ENCODE data around the gene TSPAN9. TPM values are rescaled to one million over a fixed set of nuclear protein-coding genes. Genes with fewer than 3 reads are reported as not detected.

TSPAN9 gene
- total RNA-seq (2011; cell fraction: chromatin; rRNA removed; ENCODE audit: low replicate concordance) = 6.5 and 12.5 TPM in 2 replicates
- total RNA-seq (2011; cell fraction: nucleolus; rRNA removed) = 3.6 and 4.2 TPM in 2 replicates
- 8.4 and 8.6 TPM in 2 replicates for total RNA-seq (2011; cell fraction: nucleoplasm; rRNA removed)
- total RNA-seq (2014; rRNA removed) = 0.23 and 0.65 TPM in 2 replicates
- 0.19 and 0.55 TPM in 2 replicates for total RNA-seq (2014; rRNA removed; fragmentation: Illumina TruSeq; extraction: Trizol)
- total RNA-seq (2015; rRNA removed; fragmentation: Illumina TruSeq; extraction: Trizol) = 0.26 and 0.33 TPM in 2 replicates
- total RNA-seq (2021) = 0.60 and 0.94 TPM in 2 replicates
- 1.4 and 2.1 TPM in 2 replicates for polyA plus RNA-seq (2011; rRNA removed)
- 1.2 and 1.7 TPM in 2 replicates for polyA plus RNA-seq (2011; cell fraction: cytosol; rRNA removed)
- 2.7 and 3.5 TPM in 2 replicates for polyA plus RNA-seq (2011; cell fraction: nucleus; rRNA removed)
- 0.90 and 2.6 TPM in 2 replicates for polyA plus RNA-seq (2012)
- 0.47 and 0.76 TPM in 2 replicates for polyA plus RNA-seq (2014; fragmentation: Illumina TruSeq; extraction: Trizol)
- not detected for polyA plus RNA-seq (2014; fragmentation: Nextera tagmentation; extraction: Ambion mirVana)
- polyA plus RNA-seq (2014; rRNA removed) = 0.58 and 0.60 TPM in 2 replicates
- 0.70 and 1.9 TPM in 2 replicates for polyA minus RNA-seq (2011; rRNA and poly(A)+ RNA removed)
- 0.57 and 1.7 TPM in 2 replicates for polyA minus RNA-seq (2011; cell fraction: cytosol; rRNA and poly(A)+ RNA removed)
- 1.1 and 1.4 TPM in 2 replicates for polyA minus RNA-seq (2011; cell fraction: nucleus; rRNA and poly(A)+ RNA removed)
- Bru-seq, nascent RNA = percentile 35 among the genes with signal in this experiment
- BruChase-seq, experiment 1, labeled RNA remaining after a 2-hour chase = percentile 32 among the genes with signal in this experiment
- percentile 31 among the genes with signal in this experiment for BruChase-seq, experiment 2, labeled RNA remaining after a 6-hour chase
- long read RNA-seq, experiment 1, full-length matches to known transcripts = 1 of 2 reads
- long read RNA-seq, experiment 1, partial matches to known transcripts = 0 of 2 reads
- long read RNA-seq, experiment 1, other reads (novel, unspliced or antisense) = 1 of 2 reads
- long read RNA-seq, experiment 2, partial matches to known transcripts = 1 of 1 reads
- long read RNA-seq, experiment 2, other reads (novel, unspliced or antisense) = 0 of 1 reads
- long read RNA-seq, experiment 3, partial matches to known transcripts = 0 of 1 reads
- long read RNA-seq, experiment 3, other reads (novel, unspliced or antisense) = 1 of 1 reads

GRCh38 chr12:3076730-3077571 lies at the start of gene TSPAN9:
Gene TSPAN9, plus strand, starts transcription at chr12:3077379. Its CDS starts 123,815 bp downstream, at chr12:3201194.
- Histone ChIP-seq H3K27me3 (ENCODE audit: control insufficient read depth in 2 of 2, insufficient read depth in 2 of 2, low read length in 2 of 2) (peaks cover 7% of the 10 kb centered on the region in 2 experiments), H4K20me1 (replicated peaks; ENCODE audit: control insufficient read depth, insufficient read depth, low read length) (no peaks in the 10 kb centered on the region; the same call in 1 of the 2 replicates), H3K9me3 (replicated peaks; ENCODE audit: control insufficient read depth, insufficient read depth, low read depth, low read length) (no peaks in the 10 kb centered on the region), H3K9me1 (ENCODE audit: control insufficient read depth, insufficient read depth, low read length) (no peaks in the 10 kb centered on the region), H3K4me1 (replicated peaks in 1 of 2; ENCODE audit: control insufficient read depth in 2 of 2, insufficient read depth in 2 of 2, low read length in 2 of 2) (peaks cover 4 to 15% of the 10 kb centered on the region in 2 experiments; a peak in 4 of 5 replicates), H3K36me3 (ENCODE audit: control insufficient read depth, insufficient read depth, low read length) (no peaks in the 10 kb centered on the region), H3K9ac (ENCODE audit: insufficient read depth in 1 of 2, low read depth in 2 of 2, low read length in 2 of 2) (peak within 1 kb of the TSS in 1 of 2 experiments; percentile 86; a peak in 2 of 4 replicates), H2AFZ (ENCODE audit: low read depth, low read length) (peak within 1 kb of the TSS; percentile 86), H3K79me2 (ENCODE audit: control insufficient read depth, insufficient read depth, low read length) (no peaks in the 10 kb centered on the region), H3K4me3 (peak within 1 kb of the TSS; percentile 55), H3K27ac (ENCODE audit: extremely low read depth, low read depth, low read length) (no peak within 1 kb of the TSS), H3K4me2 (ENCODE audit: insufficient read depth, low read length) (peak within 1 kb of the TSS; percentile 71)
- no TSS peak for BruUV-seq (replicated peaks)
- ChIA-PET CTCF (ENCODE audit: low intra/inter-chr PET ratio) (no interaction called here), POLR2A (no interaction called here)
- DNase-seq (ENCODE audit: extremely low read depth in 1 of 4, low spot score in 3 of 4) = peak; percentile 51 to 90 (median 88)
- 6% methylated on average over 16 of the region's 95 CpGs for WGBS (ENCODE audit: insufficient coverage, low coverage, missing lambda C conversion rate)
- intact Hi-C loops (cut with micrococcal nuclease) (loop anchor here (10.0 kb wide), 1 partner anchor 198 kb away; no protein-coding TSS in a partner anchor), in situ Hi-C loops (cut with MboI) (no loop called here)
- no peak for FAIRE-seq
- ATAC-seq = peak; percentile 89
- TF ChIP-seq PBX2 (CRISPR knock-in tag; IDR thresholded peaks at IDR 0.05; ENCODE audit: low read depth) = no peak
- no peak for TF ChIP-seq PBX2 (tag; conservative IDR thresholded peaks at IDR 0.05; ENCODE audit: low read depth)
- TF ChIP-seq FOSL1 (tag; conservative IDR thresholded peaks at IDR 0.05) = no peak
- TF ChIP-seq CREB5 (CRISPR knock-in tag; IDR thresholded peaks at IDR 0.05) = no peak
- no peak for TF ChIP-seq ZBTB17 (CRISPR knock-in tag; IDR thresholded peaks at IDR 0.05)
- no peak for TF ChIP-seq FOXA3 (CRISPR knock-in tag; conservative IDR thresholded peaks at IDR 0.05 in 1 of 2, IDR thresholded peaks at IDR 0.05 in 1 of 2)
- peak; percentile 24; the same call in 1 of the 2 replicates for TF ChIP-seq PHF8 (IDR thresholded peaks at IDR 0.05; ENCODE audit: borderline replicate concordance, low read length)
- no peak for TF ChIP-seq ATF6 (CRISPR knock-in tag; IDR thresholded peaks at IDR 0.05)
- TF ChIP-seq POLR2AphosphoS2 (IDR thresholded peaks at IDR 0.05; ENCODE audit: low read length) = no peak

Data from K562 (cell line).